ENCODE measurements around the gene SLC6A3.
A peak's percentile ranks its signal among the peaks of the same experiment; 100 is the strongest.

SLC6A3 gene

DNA sequence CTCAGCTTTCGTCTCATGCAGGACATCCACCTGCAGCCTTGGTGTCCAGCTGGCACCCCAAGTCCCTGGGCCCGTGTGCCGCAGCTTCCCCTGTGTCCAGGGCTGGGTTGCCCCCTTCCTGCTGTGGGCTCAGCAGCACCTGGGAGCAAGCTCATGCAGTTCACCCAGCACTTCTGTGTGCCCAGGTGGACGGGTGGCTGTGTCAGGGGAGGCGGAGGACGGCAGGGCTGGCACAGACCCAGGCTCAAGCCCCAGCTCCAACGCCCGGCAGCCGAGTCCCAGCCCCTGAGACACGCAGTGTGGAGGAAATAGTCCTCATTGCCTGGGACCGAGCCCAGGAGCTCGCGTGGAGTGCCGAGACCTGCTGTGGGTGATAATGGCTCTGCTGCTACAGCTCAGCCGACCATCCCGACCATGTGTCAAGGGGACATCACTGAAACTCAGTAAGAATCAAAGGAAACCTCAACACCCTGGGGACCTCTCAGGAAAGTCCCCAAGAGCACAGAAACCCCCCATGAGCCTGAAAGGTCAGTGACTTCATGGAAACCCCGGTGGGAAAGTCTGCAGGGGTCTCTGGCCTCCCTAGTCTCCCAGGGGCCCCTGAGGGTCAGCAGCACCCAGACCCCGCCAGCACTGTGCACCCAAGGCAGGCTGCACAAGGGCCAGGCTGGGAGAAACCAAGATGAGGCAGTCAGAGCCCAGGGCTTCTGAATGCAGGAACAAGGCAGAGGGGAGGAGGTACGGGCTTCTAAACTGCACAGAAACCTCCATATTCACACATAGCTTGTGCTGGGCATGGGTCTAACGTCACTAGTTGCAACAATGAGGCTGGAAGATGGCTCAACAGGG, 39.7 kb upstream of the SLC6A3 start:
- Histone ChIP-seq H3K4me3 (ENCODE audit: low read depth in 1 of 2, low read length in 2 of 2) (no peak overlapping the region), H3K27ac (ENCODE audit: low read depth, low read length) (no peak overlapping the region), H3K9ac (ENCODE audit: low read depth in 1 of 2, low read length in 2 of 2) (no peak overlapping the region), H3K9me3 (ENCODE audit: control insufficient read depth in 1 of 2, low read length in 2 of 2) (no peaks in the 10 kb centered on the region), H3K36me3 (ENCODE audit: control insufficient read depth in 1 of 2, insufficient read depth in 2 of 2, low read length in 2 of 2) (peaks cover 0 to 19% of the 10 kb centered on the region in 2 donors), H3K27me3 (ENCODE audit: control insufficient read depth in 1 of 2, insufficient read depth in 2 of 2, low read length in 2 of 2) (no peaks in the 10 kb centered on the region), H3K4me1 (ENCODE audit: control insufficient read depth in 1 of 2, insufficient read depth in 2 of 2, low read length in 2 of 2) (peaks cover 0 to 13% of the 10 kb centered on the region in 2 donors)

GRCh38 chr5:1483856-1484729, 38.9 kb upstream of the SLC6A3 start:
- H3K36me3 ChIP-seq (ENCODE audit: control insufficient read depth in 1 of 2, insufficient read depth in 2 of 2, low read length in 2 of 2), result peaks cover 0 to 18% of the 10 kb centered on the region in 2 donors
- no peak overlapping the region for H3K4me3 ChIP-seq (ENCODE audit: low read depth in 1 of 2, low read length in 2 of 2)
- peaks cover 0 to 5% of the 10 kb centered on the region in 2 donors for H3K4me1 ChIP-seq (ENCODE audit: control insufficient read depth in 1 of 2, insufficient read depth in 2 of 2, low read length in 2 of 2)

DNA sequence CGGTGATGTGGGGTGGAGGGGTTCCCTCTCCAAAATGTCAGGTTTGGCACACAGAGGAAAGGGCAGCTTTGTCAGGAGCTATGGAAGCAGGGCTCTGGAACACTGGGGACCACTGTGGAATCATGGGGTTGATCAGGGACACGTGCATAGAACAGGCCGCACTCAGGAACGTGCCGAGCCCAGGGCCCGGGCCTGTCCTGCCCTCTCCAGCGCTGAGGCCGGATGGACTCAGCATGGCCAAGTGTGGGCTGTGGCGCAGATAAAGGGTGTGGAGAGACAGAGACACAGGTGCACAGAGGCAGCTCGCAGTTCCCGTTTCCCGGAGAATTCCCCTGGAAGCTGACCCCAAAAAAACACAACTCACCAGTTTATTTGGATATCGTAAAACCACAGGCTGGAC, 37.8 kb upstream of the SLC6A3 start:
- H3K9ac ChIP-seq (ENCODE audit: low read depth in 1 of 2, low read length in 2 of 2), result no peak overlapping the region
- H3K27ac ChIP-seq (ENCODE audit: low read depth, low read length), result no peak overlapping the region
- no peaks in the 10 kb centered on the region for H3K4me1 ChIP-seq (ENCODE audit: control insufficient read depth in 1 of 2, insufficient read depth in 2 of 2, low read length in 2 of 2)

More at GRCh38 chr5:1483856-1484729, 38.9 kb upstream of the SLC6A3 start:
- Histone ChIP-seq H3K9me3 (ENCODE audit: control insufficient read depth in 1 of 2, low read length in 2 of 2) (no peaks in the 10 kb centered on the region), H3K9ac (ENCODE audit: low read depth in 1 of 2, low read length in 2 of 2) (no peak overlapping the region), H3K27ac (ENCODE audit: low read depth, low read length) (no peak overlapping the region), H3K27me3 (ENCODE audit: control insufficient read depth in 1 of 2, insufficient read depth in 2 of 2, low read length in 2 of 2) (no peaks in the 10 kb centered on the region)

DNA sequence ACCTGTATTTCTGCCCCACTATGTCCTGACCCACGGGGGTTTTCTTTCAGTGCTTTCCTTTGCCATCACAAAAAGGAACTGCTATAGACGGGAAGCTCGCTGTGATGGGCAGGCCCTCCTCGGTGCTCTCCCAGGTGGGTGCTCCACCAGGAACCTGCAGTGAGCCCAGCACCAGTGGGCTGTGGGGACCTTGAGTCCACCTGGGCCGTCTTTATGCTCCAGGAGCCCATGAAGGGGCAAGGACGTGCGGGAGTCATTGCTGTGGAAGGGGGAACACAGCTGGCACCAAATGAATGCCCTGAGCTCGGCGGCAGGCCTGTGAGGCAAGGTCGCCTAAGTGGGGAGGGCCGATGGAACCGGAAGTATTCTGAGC, 36.7 kb upstream of the SLC6A3 start:
- Histone ChIP-seq H3K9ac (ENCODE audit: low read depth in 1 of 2, low read length in 2 of 2) (no peak overlapping the region), H3K27me3 (ENCODE audit: control insufficient read depth in 1 of 2, insufficient read depth in 2 of 2, low read length in 2 of 2) (no peaks in the 10 kb centered on the region), H3K4me1 (ENCODE audit: control insufficient read depth in 1 of 2, insufficient read depth in 2 of 2, low read length in 2 of 2) (no peaks in the 10 kb centered on the region), H3K4me3 (ENCODE audit: low read depth in 1 of 2, low read length in 2 of 2) (no peak overlapping the region), H3K9me3 (ENCODE audit: control insufficient read depth in 1 of 2, low read length in 2 of 2) (no peaks in the 10 kb centered on the region), H3K36me3 (ENCODE audit: control insufficient read depth in 1 of 2, insufficient read depth in 2 of 2, low read length in 2 of 2) (peaks cover 5 to 8% of the 10 kb centered on the region in 2 donors), H3K27ac (ENCODE audit: low read depth, low read length) (no peak overlapping the region)

More for the DNA sequence above, 37.8 kb upstream of the SLC6A3 start:
- H3K9me3 ChIP-seq (ENCODE audit: control insufficient read depth in 1 of 2, low read length in 2 of 2), result no peaks in the 10 kb centered on the region
- H3K27me3 ChIP-seq (ENCODE audit: control insufficient read depth in 1 of 2, insufficient read depth in 2 of 2, low read length in 2 of 2), result no peaks in the 10 kb centered on the region
- H3K36me3 ChIP-seq (ENCODE audit: control insufficient read depth in 1 of 2, insufficient read depth in 2 of 2, low read length in 2 of 2), result peaks cover 0 to 18% of the 10 kb centered on the region in 2 donors
- H3K4me3 ChIP-seq (ENCODE audit: low read depth in 1 of 2, low read length in 2 of 2), result no peak overlapping the region

- Histone ChIP-seq H3K9ac (ENCODE audit: low read depth in 1 of 2, low read length in 2 of 2) (no peak overlapping the region), H3K36me3 (ENCODE audit: control insufficient read depth in 1 of 2, insufficient read depth in 2 of 2, low read length in 2 of 2) (peaks cover 6 to 9% of the 10 kb centered on the region in 2 donors), H3K9me3 (ENCODE audit: control insufficient read depth in 1 of 2, low read length in 2 of 2) (no peaks in the 10 kb centered on the region), H3K27me3 (ENCODE audit: control insufficient read depth in 1 of 2, insufficient read depth in 2 of 2, low read length in 2 of 2) (no peaks in the 10 kb centered on the region), H3K27ac (ENCODE audit: low read depth, low read length) (no peak overlapping the region), H3K4me1 (ENCODE audit: control insufficient read depth in 1 of 2, insufficient read depth in 2 of 2, low read length in 2 of 2) (no peaks in the 10 kb centered on the region), H3K4me3 (ENCODE audit: low read depth in 1 of 2, low read length in 2 of 2) (no peak overlapping the region)
Measured at GRCh38 chr5:1481266-1481958, 36.2 kb upstream of the SLC6A3 start.

DNA sequence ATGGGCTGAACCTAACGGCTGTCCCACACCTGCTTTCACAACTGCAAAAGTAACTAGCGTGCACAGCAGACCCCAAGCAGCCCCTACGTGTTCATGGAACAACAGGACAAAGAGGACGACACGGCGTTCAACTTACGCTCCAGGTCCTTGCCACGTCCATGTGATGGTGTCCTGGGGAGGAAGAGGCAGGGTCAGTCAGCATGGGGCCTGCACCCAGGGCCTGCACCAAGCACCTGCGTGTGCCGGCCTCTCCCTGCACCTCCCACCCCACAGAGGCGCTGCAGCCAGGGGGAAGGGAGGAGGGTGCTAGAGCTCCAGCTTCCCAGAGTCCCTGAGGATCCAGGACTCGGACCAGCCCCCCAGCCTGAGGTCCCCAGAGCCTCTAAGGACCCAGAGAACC, 35.6 kb upstream of the SLC6A3 start:
- Histone ChIP-seq H3K4me3 (ENCODE audit: low read depth in 1 of 2, low read length in 2 of 2) (no peak overlapping the region), H3K36me3 (ENCODE audit: control insufficient read depth in 1 of 2, insufficient read depth in 2 of 2, low read length in 2 of 2) (peaks cover 6 to 14% of the 10 kb centered on the region in 2 donors), H3K27ac (ENCODE audit: low read depth, low read length) (no peak overlapping the region)

GRCh38 chr5:1480217-1480616, 35.0 kb upstream of the SLC6A3 start:
- Histone ChIP-seq H3K9ac (ENCODE audit: low read depth in 1 of 2, low read length in 2 of 2) (no peak overlapping the region), H3K4me3 (ENCODE audit: low read depth in 1 of 2, low read length in 2 of 2) (no peak overlapping the region), H3K27ac (ENCODE audit: low read depth, low read length) (peak overlapping the region; percentile 27), H3K4me1 (ENCODE audit: control insufficient read depth in 1 of 2, insufficient read depth in 2 of 2, low read length in 2 of 2) (no peaks in the 10 kb centered on the region), H3K9me3 (ENCODE audit: control insufficient read depth in 1 of 2, low read length in 2 of 2) (no peaks in the 10 kb centered on the region), H3K27me3 (ENCODE audit: control insufficient read depth in 1 of 2, insufficient read depth in 2 of 2, low read length in 2 of 2) (no peaks in the 10 kb centered on the region), H3K36me3 (ENCODE audit: control insufficient read depth in 1 of 2, insufficient read depth in 2 of 2, low read length in 2 of 2) (peaks cover 9 to 15% of the 10 kb centered on the region in 2 donors)

More for the DNA sequence above, 35.6 kb upstream of the SLC6A3 start:
- Histone ChIP-seq H3K9me3 (ENCODE audit: control insufficient read depth in 1 of 2, low read length in 2 of 2) (no peaks in the 10 kb centered on the region), H3K4me1 (ENCODE audit: control insufficient read depth in 1 of 2, insufficient read depth in 2 of 2, low read length in 2 of 2) (no peaks in the 10 kb centered on the region), H3K9ac (ENCODE audit: low read depth in 1 of 2, low read length in 2 of 2) (no peak overlapping the region), H3K27me3 (ENCODE audit: control insufficient read depth in 1 of 2, insufficient read depth in 2 of 2, low read length in 2 of 2) (no peaks in the 10 kb centered on the region)

DNA sequence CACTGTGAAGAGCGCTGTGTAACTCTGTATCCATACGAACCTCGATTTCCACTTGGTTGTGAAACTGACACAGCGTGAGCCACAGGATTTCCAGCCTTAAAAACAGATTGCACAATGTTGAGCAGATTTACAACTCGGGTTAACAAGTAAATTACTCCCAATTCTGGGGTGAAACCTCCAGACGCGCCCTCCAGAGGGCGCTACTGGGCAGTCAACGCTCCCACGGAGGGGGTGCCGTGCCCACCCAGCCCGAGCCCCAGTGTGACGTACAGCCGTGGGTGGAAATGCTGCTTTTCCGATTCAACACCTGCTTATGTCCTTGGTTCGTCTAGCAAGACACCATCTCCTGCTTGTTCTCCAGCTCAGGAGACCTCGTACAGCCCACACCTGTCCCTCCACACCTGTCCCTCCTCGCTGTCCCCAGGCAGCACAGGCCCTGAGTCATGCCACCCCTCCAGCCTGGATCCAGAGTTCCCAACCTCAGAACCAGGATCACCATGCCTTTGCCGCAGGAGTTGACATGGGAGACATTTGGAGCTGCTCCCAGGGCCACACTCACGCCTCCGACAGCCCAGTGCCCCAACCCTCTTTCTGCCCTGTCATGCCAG, 34.4 kb upstream of the SLC6A3 start:
- H3K36me3 ChIP-seq (ENCODE audit: control insufficient read depth in 1 of 2, insufficient read depth in 2 of 2, low read length in 2 of 2), result peaks cover 9 to 20% of the 10 kb centered on the region in 2 donors
- H3K9me3 ChIP-seq (ENCODE audit: control insufficient read depth in 1 of 2, low read length in 2 of 2), result no peaks in the 10 kb centered on the region
- no peaks in the 10 kb centered on the region for H3K4me1 ChIP-seq (ENCODE audit: control insufficient read depth in 1 of 2, insufficient read depth in 2 of 2, low read length in 2 of 2)
- H3K27ac ChIP-seq (ENCODE audit: low read depth, low read length), result no peak overlapping the region
- H3K4me3 ChIP-seq (ENCODE audit: low read depth in 1 of 2, low read length in 2 of 2), result no peak overlapping the region
- peak overlapping the region in 1 of 2 donors; percentile 10 for H3K9ac ChIP-seq (ENCODE audit: low read depth in 1 of 2, low read length in 2 of 2)
- no peaks in the 10 kb centered on the region for H3K27me3 ChIP-seq (ENCODE audit: control insufficient read depth in 1 of 2, insufficient read depth in 2 of 2, low read length in 2 of 2)

- Histone ChIP-seq H3K27me3 (ENCODE audit: control insufficient read depth in 1 of 2, insufficient read depth in 2 of 2, low read length in 2 of 2) (no peaks in the 10 kb centered on the region), H3K27ac (ENCODE audit: low read depth, low read length) (no peak overlapping the region), H3K4me1 (ENCODE audit: control insufficient read depth in 1 of 2, insufficient read depth in 2 of 2, low read length in 2 of 2) (no peaks in the 10 kb centered on the region), H3K36me3 (ENCODE audit: control insufficient read depth in 1 of 2, insufficient read depth in 2 of 2, low read length in 2 of 2) (peaks cover 9 to 25% of the 10 kb centered on the region in 2 donors), H3K9ac (ENCODE audit: low read depth in 1 of 2, low read length in 2 of 2) (no peak overlapping the region), H3K9me3 (ENCODE audit: control insufficient read depth in 1 of 2, low read length in 2 of 2) (no peaks in the 10 kb centered on the region), H3K4me3 (ENCODE audit: low read depth in 1 of 2, low read length in 2 of 2) (no peak overlapping the region)
Measured at GRCh38 chr5:1479066-1479465, 33.8 kb upstream of the SLC6A3 start.
